Chondrocyte (in vitro differentiated cells): ENCODE measurements around the gene TAF1A. TPM values are rescaled to one million over a fixed set of nuclear protein-coding genes. Genes with fewer than 3 reads are reported as not detected.

ENCODE experiments used
- DNase-seq: peaks from one replicate; pipeline ENCODE4 v3.0.0; 2021; ENCODE audit warnings: mixed read lengths, low spot score
- H3K27ac Mint-ChIP-seq: one replicate; pipeline ENCODE4 v1.8.0; 2021; ENCODE audit warnings: mild to moderate bottlenecking, moderate library complexity, mixed read lengths; ENCODE audit not compliant: unreplicated experiment
- H3K27me3 Mint-ChIP-seq: 2 replicates; pipeline ENCODE4 v1.8.0; 2021; ENCODE audit warnings: low read depth, mixed read lengths
- H3K36me3 Mint-ChIP-seq: 2 replicates; pipeline ENCODE4 v1.8.0; 2021; ENCODE audit warnings: low read depth, mixed read lengths
- H3K4me1 Mint-ChIP-seq: 2 replicates; pipeline ENCODE4 v1.8.0; 2021; ENCODE audit warnings: low read depth, mild to moderate bottlenecking, mixed read lengths
- H3K4me3 Mint-ChIP-seq: one replicate; pipeline ENCODE4 v1.8.0; 2021; ENCODE audit warnings: mild to moderate bottlenecking, moderate library complexity, mixed read lengths; ENCODE audit not compliant: unreplicated experiment
- H3K9me3 Mint-ChIP-seq: 2 replicates; pipeline ENCODE4 v1.8.0; 2021; ENCODE audit warnings: low read depth, mixed read lengths
- total RNA-seq: library from RNA; stranded (reverse); gene quantifications from 3 replicates; pipeline ENCODE4 v1.2.1, GENCODE V29; 2021
- TF ChIP-seq, protein P1 (sequence below): fragments of 200-600 bp; sonication (generic); IDR thresholded peaks from 2 replicates; pipeline ENCODE4 v1.5.0; 2021; ENCODE audit warnings: antibody characterized with exemption, mild to moderate bottlenecking, moderate library complexity

Gene TAF1A
- total RNA-seq, 1 donor from 2014 or later: 3.7 TPM

- Mint-ChIP-seq H3K4me3 (no peak overlapping the region), H3K9me3 (no peaks in the 10 kb centered on the region), H3K4me1 (no peaks in the 10 kb centered on the region), H3K27me3 (peaks cover under 1% of the 10 kb centered on the region), H3K27ac (no peak overlapping the region), H3K36me3 (no peaks in the 10 kb centered on the region)
- DNase-seq: no peak
- TF ChIP-seq, protein P1, sequence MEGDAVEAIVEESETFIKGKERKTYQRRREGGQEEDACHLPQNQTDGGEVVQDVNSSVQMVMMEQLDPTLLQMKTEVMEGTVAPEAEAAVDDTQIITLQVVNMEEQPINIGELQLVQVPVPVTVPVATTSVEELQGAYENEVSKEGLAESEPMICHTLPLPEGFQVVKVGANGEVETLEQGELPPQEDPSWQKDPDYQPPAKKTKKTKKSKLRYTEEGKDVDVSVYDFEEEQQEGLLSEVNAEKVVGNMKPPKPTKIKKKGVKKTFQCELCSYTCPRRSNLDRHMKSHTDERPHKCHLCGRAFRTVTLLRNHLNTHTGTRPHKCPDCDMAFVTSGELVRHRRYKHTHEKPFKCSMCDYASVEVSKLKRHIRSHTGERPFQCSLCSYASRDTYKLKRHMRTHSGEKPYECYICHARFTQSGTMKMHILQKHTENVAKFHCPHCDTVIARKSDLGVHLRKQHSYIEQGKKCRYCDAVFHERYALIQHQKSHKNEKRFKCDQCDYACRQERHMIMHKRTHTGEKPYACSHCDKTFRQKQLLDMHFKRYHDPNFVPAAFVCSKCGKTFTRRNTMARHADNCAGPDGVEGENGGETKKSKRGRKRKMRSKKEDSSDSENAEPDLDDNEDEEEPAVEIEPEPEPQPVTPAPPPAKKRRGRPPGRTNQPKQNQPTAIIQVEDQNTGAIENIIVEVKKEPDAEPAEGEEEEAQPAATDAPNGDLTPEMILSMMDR: no peak
These were observed 49.1 kb downstream of the TAF1A start for GRCh38 chr1:222540598-222540995.

DNA sequence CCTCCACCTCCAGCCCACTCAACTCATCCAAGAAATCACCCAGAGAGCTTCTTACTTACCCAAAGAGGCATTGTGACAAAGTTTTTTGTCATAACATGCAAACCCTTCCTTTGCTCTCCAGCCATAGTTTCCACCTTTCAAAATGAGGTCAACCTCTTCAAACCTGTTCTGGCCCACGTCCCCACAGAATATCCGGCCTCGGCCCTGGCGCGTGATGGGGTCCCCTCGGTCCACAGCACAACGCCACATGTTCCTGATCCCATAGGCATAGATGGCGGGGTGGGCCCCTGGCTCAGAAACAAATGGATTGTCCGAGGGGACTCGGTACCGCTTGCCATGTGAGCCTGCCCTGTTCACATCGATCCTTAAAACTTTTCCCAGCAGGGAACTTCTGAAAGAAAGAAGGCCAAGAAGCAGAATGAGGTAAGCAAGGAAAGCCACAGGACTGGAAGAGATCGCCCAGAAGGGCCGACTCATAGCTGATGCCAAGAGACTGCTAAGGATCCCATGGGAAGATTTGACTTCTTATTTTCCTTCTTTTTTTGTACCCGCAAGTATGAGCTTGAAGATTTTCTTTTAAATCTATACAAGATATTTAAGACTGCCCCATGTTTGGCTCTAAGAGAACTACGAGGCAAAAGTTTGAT, 49.7 kb downstream of the TAF1A start:
- Mint-ChIP-seq H3K36me3 (no peaks in the 10 kb centered on the region), H3K27ac (no peak overlapping the region), H3K4me1 (no peaks in the 10 kb centered on the region), H3K4me3 (no peak overlapping the region), H3K27me3 (peaks cover 2% of the 10 kb centered on the region), H3K9me3 (no peaks in the 10 kb centered on the region)
- TF ChIP-seq, protein P1: no peak
- DNase-seq: no peak

DNA sequence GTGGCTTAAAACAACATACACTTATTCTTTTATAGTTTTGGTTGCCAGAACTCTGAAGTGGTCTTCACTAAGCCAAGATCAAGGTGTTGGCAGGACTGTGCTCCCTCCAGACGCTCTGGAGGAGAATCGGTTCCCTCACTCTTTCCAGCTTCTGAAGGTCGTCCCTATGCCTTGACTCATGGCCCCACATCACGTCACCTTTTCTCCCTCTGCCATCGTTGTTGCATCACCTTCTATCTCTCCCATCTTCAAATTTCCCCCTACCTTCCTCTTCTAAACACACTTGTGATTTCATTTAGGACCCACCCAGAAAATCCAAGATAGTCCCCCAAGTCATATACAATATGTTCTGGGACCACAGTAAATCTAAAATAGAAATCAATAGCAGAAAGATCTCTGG, 54.3 kb downstream of the TAF1A start:
- TF ChIP-seq, protein P1: no peak
- no peaks in the 10 kb centered on the region for H3K36me3 Mint-ChIP-seq
- no peak overlapping the region for H3K27ac Mint-ChIP-seq
- no peaks in the 10 kb centered on the region for H3K4me1 Mint-ChIP-seq
- no peak for DNase-seq
- H3K27me3 Mint-ChIP-seq: peaks cover 17% of the 10 kb centered on the region
- H3K9me3 Mint-ChIP-seq: no peaks in the 10 kb centered on the region
- H3K4me3 Mint-ChIP-seq: no peak overlapping the region

DNA sequence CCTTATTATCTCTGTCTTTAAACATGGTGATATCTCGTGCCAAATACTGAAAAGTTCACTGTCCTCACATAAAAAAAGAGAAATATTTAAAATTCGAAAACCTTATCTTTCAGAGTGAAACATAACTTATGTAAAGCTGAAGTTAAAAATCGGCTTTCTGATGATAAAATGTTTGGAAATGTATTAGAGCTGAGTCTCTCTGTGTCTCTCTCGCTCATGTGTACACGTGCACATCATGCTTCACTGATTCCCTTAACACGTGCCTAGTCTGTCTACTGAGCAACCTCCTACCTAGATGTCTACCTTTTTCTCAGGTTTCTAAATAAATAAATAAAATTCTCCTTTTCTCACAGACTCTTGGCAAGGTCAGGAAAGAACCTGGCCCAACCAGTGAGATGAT, 58.9 kb downstream of the TAF1A start:
- TF ChIP-seq, protein P1: no peak
- Mint-ChIP-seq H3K36me3 (no peaks in the 10 kb centered on the region), H3K9me3 (no peaks in the 10 kb centered on the region), H3K4me1 (no peaks in the 10 kb centered on the region), H3K27ac (no peak overlapping the region), H3K27me3 (peaks cover 26% of the 10 kb centered on the region), H3K4me3 (no peak overlapping the region)
- DNase-seq: no peak

DNA sequence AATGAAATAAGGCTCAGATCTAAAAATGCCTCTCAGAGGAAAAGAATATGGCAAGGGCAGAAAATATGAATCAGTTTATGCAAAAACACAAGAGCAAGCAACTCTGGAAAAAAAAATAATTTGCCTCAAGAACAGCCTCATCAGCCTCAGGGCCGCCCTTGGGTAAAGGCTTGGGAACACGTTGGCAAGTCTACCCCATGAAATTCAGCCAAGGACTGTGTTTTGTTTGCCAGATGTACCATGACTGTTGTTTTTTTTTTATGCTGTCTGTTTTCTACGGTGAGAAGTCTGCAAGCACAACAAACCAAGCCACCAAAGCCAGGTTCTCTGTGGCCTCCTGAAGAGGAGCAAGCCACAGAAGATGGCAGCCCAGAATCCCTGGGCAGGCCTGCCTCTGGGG, 59.8 kb downstream of the TAF1A start:
- DNase-seq: no peak
- no peaks in the 10 kb centered on the region for H3K36me3 Mint-ChIP-seq
- peaks cover 28% of the 10 kb centered on the region for H3K27me3 Mint-ChIP-seq
- no peaks in the 10 kb centered on the region for H3K9me3 Mint-ChIP-seq
- TF ChIP-seq, protein P1: no peak
- no peaks in the 10 kb centered on the region for H3K4me1 Mint-ChIP-seq
- no peak overlapping the region for H3K4me3 Mint-ChIP-seq
- no peak overlapping the region for H3K27ac Mint-ChIP-seq
